Mammary epithelial cell (primary cell): ENCODE measurements around the gene HK2.

ENCODE experiments used
- CTCF ChIP-seq, 2 donors: IDR thresholded peaks in 1 of 2; conservative IDR thresholded peaks in 1 of 2; 2 replicates each; pipeline ENCODE4 v1.5.1; 2011 to 2012; ENCODE audit warnings: inconsistent platforms in 2 of 2, low read length in 2 of 2, mild to moderate bottlenecking in 2 of 2, control low read depth in 1 of 2, low read depth in 1 of 2; ENCODE audit not compliant: insufficient read depth in 1 of 2; ENCODE audit errors: extremely low read depth in 1 of 2
- EZH2 ChIP-seq: IDR thresholded peaks from 2 replicates; pipeline ENCODE4 v1.6.1; 2012; ENCODE audit warnings: low read length, inconsistent platforms, borderline replicate concordance

GRCh38 chr2:74889159-74889558 is 55.2 kb downstream of the HK2 start:
- TF ChIP-seq CTCF (conservative IDR thresholded peaks at IDR 0.05 in 1 of 2, IDR thresholded peaks at IDR 0.05 in 1 of 2; ENCODE audit: extremely low read depth in 1 of 2, insufficient read depth in 1 of 2, low read depth in 1 of 2, low read length in 2 of 2): no peak
- no peak for TF ChIP-seq EZH2
